Ectodermal cell (in vitro differentiated cells): ENCODE data around the gene KDM7A.

Experiments used
- H3K27ac ChIP-seq: 2 replicates; pipeline ENCODE4 v1.7.0; 2013; ENCODE audit warnings: mild to moderate bottlenecking, low read depth, low read length; ENCODE audit not compliant: insufficient read depth, poor library complexity, severe bottlenecking
- H3K27me3 ChIP-seq: 2 replicates; pipeline ENCODE4 v1.7.0; 2013; ENCODE audit warnings: mild to moderate bottlenecking, low read length; ENCODE audit not compliant: insufficient read depth, control insufficient read depth, poor library complexity, severe bottlenecking
- H3K36me3 ChIP-seq: one replicate; pipeline ENCODE4 v1.7.0; 2013; ENCODE audit warnings: low read length; ENCODE audit not compliant: control insufficient read depth, insufficient read depth
- H3K4me1 ChIP-seq: one replicate; pipeline ENCODE4 v1.7.0; 2013; ENCODE audit warnings: low read length; ENCODE audit not compliant: control insufficient read depth, insufficient read depth
- H3K4me3 ChIP-seq: 2 replicates; pipeline ENCODE4 v1.7.0; 2013; ENCODE audit warnings: low read depth, low read length, control low read depth; ENCODE audit not compliant: insufficient read depth
- H3K9me3 ChIP-seq: 2 replicates; pipeline ENCODE4 v1.7.0; 2013; ENCODE audit warnings: mild to moderate bottlenecking, low read length, moderate library complexity; ENCODE audit not compliant: control insufficient read depth
- WGBS, 2 experiments: methylation state at CpG; one replicate each; pipeline ENCODE4 v1.1.7; 2013; ENCODE audit warnings: missing lambda C conversion rate in 2 of 2; 5-methylcytosine and 5-hydroxymethylcytosine counted together

Gene KDM7A

DNA sequence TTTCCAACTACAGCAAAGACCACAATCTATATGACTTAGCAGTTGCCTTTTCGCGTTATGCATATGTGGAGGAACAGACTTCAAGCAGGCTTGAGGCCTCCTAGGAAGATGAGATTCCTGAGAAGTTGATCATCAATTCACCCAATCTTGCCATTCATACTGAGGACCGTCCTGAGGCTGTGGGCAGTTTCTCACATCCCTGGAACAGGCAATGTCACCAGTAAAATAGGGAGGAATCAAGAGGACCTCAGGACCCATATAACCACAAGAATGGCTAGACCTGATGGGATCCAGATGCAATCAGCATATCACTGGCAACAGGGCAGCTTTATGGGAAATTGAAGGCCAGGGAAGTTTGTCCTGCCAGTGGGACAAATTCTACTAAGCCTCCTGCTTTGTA, 17.3 kb downstream of the KDM7A start:
- Histone ChIP-seq H3K27me3 (no peaks in the 10 kb centered on the region), H3K27ac (no peak overlapping the region), H3K4me3 (no peak overlapping the region), H3K4me1 (peaks cover 8% of the 10 kb centered on the region), H3K36me3 (no peaks in the 10 kb centered on the region), H3K9me3 (no peaks in the 10 kb centered on the region)
- 86 to 93% methylated on average over 3 of the region's 3 CpGs for WGBS, 2 experiments

DNA sequence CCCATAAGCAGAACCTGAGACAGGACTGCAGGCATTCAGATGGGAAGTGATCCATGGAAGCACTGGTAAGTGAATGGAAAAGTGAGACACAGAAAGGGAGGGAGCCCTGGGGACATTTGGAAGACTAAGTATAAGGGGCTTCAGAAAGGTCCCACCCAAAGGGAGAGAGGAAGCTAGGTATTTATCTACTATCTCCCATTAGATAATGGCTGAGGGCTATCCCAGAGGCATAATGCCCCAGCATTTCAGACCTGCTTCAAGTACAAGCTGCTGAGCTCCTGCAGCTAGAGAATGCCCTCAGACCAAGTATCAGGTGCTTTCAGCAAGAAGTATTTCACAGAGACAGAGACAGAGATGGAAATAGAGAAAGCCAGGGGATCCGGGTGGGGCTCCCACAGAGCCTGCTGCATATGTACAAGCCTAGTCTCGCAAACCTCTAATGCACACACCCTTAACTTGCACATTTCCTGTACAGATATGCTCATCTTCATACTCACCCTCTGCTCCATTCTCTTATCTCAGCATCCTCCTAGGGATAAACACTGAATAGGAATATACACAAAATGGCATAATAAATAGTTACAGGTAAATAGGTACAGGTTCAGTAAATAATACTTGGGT, 20.2 kb downstream of the KDM7A start:
- WGBS, 2 experiments = 90 to 93% methylated on average over 2 of the region's 2 CpGs
- no peak overlapping the region for H3K4me3 ChIP-seq

DNA sequence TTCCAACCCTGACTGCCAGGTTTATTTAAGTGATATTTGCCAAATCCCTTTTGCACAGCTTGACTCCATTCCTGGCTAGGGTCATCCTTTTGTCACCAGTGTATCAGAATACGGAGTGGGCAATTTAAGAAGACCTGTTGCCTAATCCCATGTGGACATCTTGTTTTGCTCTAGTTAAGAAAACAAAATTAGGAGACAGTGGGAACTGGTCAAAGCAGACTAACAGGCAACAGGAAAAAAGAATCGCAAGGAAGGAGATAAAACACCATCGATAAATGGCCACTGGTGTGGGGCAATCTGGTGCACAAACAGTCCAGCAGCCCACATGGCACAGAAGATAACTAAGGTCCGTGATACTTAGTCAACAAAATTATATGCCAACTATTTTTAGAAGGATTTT, 21.4 kb downstream of the KDM7A start:
- peaks cover 3% of the 10 kb centered on the region for H3K4me1 ChIP-seq
- H3K36me3 ChIP-seq = no peaks in the 10 kb centered on the region
- no peaks in the 10 kb centered on the region for H3K9me3 ChIP-seq
- 92 to 94% methylated on average over 4 of the region's 4 CpGs for whole genome bisulfite sequencing, 2 experiments
- H3K27me3 ChIP-seq = no peaks in the 10 kb centered on the region
- H3K27ac ChIP-seq = no peak overlapping the region
- no peak overlapping the region for H3K4me3 ChIP-seq

More for the DNA sequence above, 20.2 kb downstream of the KDM7A start:
- peaks cover 8% of the 10 kb centered on the region for H3K4me1 ChIP-seq
- no peaks in the 10 kb centered on the region for H3K27me3 ChIP-seq
- H3K27ac ChIP-seq = no peak overlapping the region
- H3K9me3 ChIP-seq = no peaks in the 10 kb centered on the region
- no peaks in the 10 kb centered on the region for H3K36me3 ChIP-seq

DNA sequence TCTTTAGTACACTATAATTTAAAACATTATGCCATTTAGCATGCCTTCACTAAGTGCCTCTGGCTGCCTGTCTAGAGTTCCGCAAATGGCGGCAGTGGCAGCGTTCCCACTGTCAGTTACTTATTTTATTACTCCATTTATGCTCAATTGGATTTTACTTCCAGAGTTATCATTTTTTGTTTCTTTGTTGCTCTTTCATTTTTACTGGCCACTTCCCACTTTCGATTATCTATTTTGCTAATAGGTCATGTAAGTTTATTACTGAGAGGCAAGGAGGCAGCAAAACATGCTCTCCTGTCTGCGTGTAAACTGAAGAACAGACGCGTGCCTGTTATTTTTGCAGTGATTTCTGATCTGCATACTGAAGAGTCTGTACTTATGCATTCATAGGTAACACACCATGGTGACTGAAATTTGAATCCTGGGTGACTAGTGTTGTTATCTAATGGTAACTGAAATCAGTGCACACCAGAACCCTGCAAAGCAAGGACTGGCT, 23.1 kb downstream of the KDM7A start:
- H3K4me3 ChIP-seq = no peak overlapping the region
- H3K27me3 ChIP-seq = no peaks in the 10 kb centered on the region
- no peak overlapping the region for H3K27ac ChIP-seq
- H3K4me1 ChIP-seq = no peaks in the 10 kb centered on the region
- H3K9me3 ChIP-seq = no peaks in the 10 kb centered on the region
- H3K36me3 ChIP-seq = no peaks in the 10 kb centered on the region
- WGBS, 2 experiments = 96 to 97% methylated on average over 7 of the region's 7 CpGs

DNA sequence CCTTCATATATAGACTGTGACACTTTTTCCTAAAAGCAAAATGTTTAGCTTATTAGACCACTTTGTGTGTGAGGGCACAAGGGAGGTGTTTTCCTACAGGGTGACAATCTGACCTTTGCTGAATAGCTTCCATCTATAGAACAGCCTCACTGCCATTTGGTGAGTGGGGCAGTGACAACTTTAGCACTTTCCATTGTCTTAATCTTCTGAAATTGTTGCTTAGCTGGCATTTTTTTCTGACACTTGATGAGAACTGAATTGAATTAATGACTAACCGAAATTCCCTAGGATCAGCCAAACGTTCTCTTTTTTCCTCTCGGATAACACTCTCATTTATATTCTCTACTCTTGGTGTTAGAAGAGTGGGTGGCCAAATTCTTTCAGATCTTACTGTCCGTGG, 30.2 kb downstream of the KDM7A start:
- no peaks in the 10 kb centered on the region for H3K27me3 ChIP-seq
- no peaks in the 10 kb centered on the region for H3K36me3 ChIP-seq
- H3K4me1 ChIP-seq = peaks cover 14% of the 10 kb centered on the region
- peak overlapping the region; percentile 40 for H3K27ac ChIP-seq
- no peaks in the 10 kb centered on the region for H3K9me3 ChIP-seq
- no peak overlapping the region for H3K4me3 ChIP-seq
- WGBS, 2 experiments = 55 to 71% methylated on average over 4 of the region's 4 CpGs

DNA sequence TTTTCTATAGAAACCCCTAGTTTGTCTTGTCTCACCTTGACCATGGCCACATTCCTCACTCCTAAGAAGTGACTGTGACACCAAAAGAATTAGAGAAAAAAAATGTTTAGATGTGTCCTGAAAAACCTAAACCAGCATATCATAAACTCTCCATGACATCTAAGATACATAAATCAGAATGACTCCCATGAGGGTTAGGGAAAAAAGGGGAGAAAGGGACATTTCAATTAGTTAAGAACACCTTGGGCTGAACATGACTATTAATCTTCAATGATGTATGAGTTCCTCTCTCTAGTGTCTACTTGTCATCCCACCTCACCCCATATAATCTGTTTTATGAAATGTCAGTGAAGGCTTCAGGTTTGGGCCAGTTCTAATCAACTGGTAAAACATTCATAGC, 31.1 kb downstream of the KDM7A start:
- Histone ChIP-seq H3K36me3 (no peaks in the 10 kb centered on the region), H3K27ac (no peak overlapping the region), H3K4me3 (no peak overlapping the region), H3K27me3 (no peaks in the 10 kb centered on the region), H3K9me3 (no peaks in the 10 kb centered on the region), H3K4me1 (peaks cover 14% of the 10 kb centered on the region)

DNA sequence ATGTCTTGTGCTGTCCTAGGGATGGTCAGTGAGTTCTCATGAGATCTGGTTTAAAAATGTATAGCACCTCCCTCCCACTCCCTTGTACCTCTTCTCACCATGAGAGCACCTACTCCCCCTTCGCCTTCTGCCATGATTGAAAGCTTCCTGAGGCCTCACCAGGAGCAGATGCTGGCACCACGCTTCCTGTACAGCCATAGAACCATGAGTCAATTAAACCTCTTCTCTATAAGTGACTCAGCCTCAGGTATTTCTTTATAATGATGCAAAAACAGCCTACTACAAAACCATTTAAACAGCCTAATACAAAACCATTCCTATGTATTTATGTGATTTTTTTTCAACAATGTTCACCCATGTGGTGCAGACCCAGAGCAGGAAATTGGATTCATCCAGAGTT, 32.0 kb downstream of the KDM7A start:
- 95 to 98% methylated on average over 2 of the region's 2 CpGs for WGBS, 2 experiments
- H3K4me1 ChIP-seq = peaks cover 14% of the 10 kb centered on the region

DNA sequence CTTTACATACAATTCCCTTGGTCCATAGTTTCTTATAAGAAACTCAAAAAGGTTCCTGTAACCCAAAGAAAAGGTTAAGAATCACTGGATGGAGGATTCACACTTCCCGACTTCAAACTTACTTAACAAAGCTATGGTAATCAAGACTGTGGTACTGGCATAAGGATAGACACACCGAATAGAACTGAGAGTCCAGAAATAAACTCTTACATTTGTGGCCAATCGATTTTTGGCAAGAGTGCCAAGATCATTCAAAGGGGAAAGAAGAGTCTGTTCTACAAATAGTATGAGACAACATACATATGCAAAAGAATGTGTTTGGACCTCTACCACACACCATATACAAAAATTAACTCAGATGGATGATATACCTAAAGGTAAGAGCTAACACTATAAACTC, 32.8 kb downstream of the KDM7A start:
- peaks cover 14% of the 10 kb centered on the region for H3K4me1 ChIP-seq
- H3K36me3 ChIP-seq = no peaks in the 10 kb centered on the region
- H3K27ac ChIP-seq = no peak overlapping the region
- H3K27me3 ChIP-seq = no peaks in the 10 kb centered on the region
- no peaks in the 10 kb centered on the region for H3K9me3 ChIP-seq
- H3K4me3 ChIP-seq = no peak overlapping the region
- 89 to 94% methylated on average over 3 of the region's 3 CpGs for WGBS, 2 experiments

More for the DNA sequence above, 32.0 kb downstream of the KDM7A start:
- H3K27me3 ChIP-seq = no peaks in the 10 kb centered on the region
- H3K9me3 ChIP-seq = no peaks in the 10 kb centered on the region
- H3K36me3 ChIP-seq = no peaks in the 10 kb centered on the region
- H3K4me3 ChIP-seq = no peak overlapping the region
- H3K27ac ChIP-seq = no peak overlapping the region

DNA sequence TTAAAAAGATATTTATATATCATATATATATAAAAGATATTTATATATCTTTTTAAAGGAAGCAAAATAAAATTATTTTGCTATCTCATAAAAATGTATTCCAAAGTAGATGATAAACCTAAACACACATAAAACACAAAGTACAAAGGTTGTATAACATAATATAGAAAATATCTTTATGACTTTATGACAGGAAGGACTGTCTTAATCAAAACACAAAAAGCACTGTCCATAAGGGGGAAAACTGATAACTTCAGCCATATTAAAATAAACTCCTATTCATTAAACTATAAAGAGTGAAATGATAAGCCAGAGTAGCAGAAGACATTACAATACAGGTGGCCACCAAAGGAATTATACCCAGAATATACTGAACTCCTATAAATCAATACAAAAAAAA, 34.8 kb downstream of the KDM7A start:
- Histone ChIP-seq H3K36me3 (no peaks in the 10 kb centered on the region), H3K4me1 (peaks cover 5% of the 10 kb centered on the region), H3K9me3 (no peaks in the 10 kb centered on the region)

DNA sequence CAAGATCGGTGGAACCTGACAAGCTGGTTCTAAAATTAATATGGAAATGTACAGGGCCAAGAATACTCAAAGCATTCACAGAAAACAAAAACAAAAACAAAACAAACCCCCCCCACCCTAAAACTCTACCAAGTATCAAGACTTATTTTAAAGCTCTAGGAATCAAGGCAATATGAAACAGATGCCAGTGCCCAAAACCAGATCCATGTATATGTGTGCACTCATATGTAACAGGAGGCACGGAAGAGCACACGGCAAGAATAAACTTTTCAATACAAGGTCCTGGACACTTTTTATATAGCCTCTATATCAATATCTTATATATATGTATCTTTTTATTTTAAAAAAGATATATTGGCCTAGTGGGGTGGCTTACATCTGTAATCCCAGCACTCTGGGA, 35.5 kb downstream of the KDM7A start:
- WGBS, 2 experiments = 100% methylated on average over 2 of the region's 3 CpGs; no CpG with 5 or more reads in 1 of the 2 experiments
- peaks cover 1% of the 10 kb centered on the region for H3K4me1 ChIP-seq
- no peaks in the 10 kb centered on the region for H3K27me3 ChIP-seq
- H3K36me3 ChIP-seq = no peaks in the 10 kb centered on the region
- no peaks in the 10 kb centered on the region for H3K9me3 ChIP-seq
- no peak overlapping the region for H3K27ac ChIP-seq
- no peak overlapping the region for H3K4me3 ChIP-seq

More for the DNA sequence above, 34.8 kb downstream of the KDM7A start:
- Histone ChIP-seq H3K4me3 (no peak overlapping the region), H3K27ac (no peak overlapping the region), H3K27me3 (no peaks in the 10 kb centered on the region)

DNA sequence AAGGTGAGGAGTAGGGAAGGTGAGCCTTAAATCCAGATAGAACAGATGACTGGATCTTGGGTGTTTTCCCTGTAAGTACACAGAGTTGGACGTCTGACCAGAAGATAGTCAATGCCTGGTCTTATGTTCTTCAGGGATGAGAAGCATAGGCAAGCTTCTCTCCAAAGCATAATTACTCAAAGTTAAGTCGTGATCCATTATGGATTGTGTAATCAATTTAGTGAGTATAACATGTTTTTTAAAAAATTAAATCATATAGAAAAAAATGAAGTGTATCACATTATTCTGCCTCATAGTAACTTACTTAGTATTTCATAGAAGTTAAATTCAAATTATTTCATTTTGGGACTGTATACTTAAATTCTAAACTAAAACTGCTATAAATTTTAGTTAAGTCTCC, 39.7 kb downstream of the KDM7A start:
- 92 to 95% methylated on average over 1 of the region's 2 CpGs for WGBS, 2 experiments
- Histone ChIP-seq H3K4me1 (no peaks in the 10 kb centered on the region), H3K36me3 (no peaks in the 10 kb centered on the region), H3K9me3 (no peaks in the 10 kb centered on the region), H3K4me3 (no peak overlapping the region), H3K27me3 (no peaks in the 10 kb centered on the region), H3K27ac (no peak overlapping the region)
